Heart left ventricle (tissue), 13 donors: ENCODE measurements around the gene SLC12A3.

Source experiments
- POLR2A ChIP-seq, 2 donors: fragments of 450-650 bp; IDR thresholded peaks; one replicate each; pipeline ENCODE4 v1.6.1; 2017; ENCODE audit warnings: antibody characterized with exemption in 2 of 2, mild to moderate bottlenecking in 2 of 2, moderate library complexity in 2 of 2
- TF ChIP-seq, protein P1 (sequence below), 12 donors: fragments of 200-600 bp; sonication (generic) in 4 of 12; IDR thresholded peaks; one replicate each; pipeline versions ENCODE4 v1.5.0 to v1.8.0; 2018 to 2022; ENCODE audit warnings: antibody characterized with exemption in 12 of 12, mild to moderate bottlenecking in 5 of 12
- donor health status: ischemic (EF 13 %, LVEDD 7.1; RV severe dilation, severe dysfunction).
- donor health status: DM: no; HTN: yes; CAD: no.
- donor health status: DM: no; HTN: no; CAD: no.
- donor health status: ischemic (EF 25% LVEDD 6.9; RV normal size, moderate dysfunction).
- donor health status: ischemic (EF 25% LVEDD 5.7; RV mildly dilated, moderate dysfunction).
- donor health status: ischemic (EF 35%, LVEDD 5.7; RV mildly dilated, moderate dysfunction).
- donor health status: nonischemic (EF 11% LVEDD 7.7; RV severe dilation, severe dysfunction).
- donor health status: DM: yes; HTN: yes; CAD: no.
- donor health status: PGD.
- donor health status: ischemic (EF 29% LVEDD 5.4; RV normal size, mild dysfunction).
- donor health status: nonischemic (EF 23%, LVEDD 6.1; RV moderate dilation, normal function).

DNA sequence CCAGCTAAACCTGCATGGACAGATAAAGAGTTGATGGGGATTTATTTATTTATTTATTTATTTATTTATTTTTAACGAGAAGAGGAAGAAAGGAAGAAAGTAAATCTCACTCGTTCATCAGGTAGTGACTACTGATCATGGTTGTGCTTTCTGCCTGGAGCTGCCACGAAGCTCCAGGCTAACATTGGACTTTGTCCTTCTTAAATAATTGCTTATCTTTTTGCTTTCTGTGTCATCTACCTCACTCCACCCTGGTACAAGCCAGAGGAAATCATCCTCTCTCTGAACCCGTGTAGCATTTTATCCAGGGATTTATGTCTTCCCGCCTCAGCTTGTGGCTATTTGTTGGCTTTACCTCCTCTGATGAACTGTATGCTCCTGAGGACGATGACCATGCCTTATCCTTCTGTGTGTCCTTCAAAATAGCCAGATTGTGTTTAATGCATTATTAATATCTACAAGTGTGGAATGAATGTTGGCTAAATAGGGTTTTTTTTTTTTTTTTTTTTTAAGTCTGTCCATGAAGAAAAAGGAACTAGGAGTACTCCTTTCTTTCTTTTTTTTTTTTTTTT lies 8.0 kb upstream of the SLC12A3 start:
- TF ChIP-seq, protein P1, sequence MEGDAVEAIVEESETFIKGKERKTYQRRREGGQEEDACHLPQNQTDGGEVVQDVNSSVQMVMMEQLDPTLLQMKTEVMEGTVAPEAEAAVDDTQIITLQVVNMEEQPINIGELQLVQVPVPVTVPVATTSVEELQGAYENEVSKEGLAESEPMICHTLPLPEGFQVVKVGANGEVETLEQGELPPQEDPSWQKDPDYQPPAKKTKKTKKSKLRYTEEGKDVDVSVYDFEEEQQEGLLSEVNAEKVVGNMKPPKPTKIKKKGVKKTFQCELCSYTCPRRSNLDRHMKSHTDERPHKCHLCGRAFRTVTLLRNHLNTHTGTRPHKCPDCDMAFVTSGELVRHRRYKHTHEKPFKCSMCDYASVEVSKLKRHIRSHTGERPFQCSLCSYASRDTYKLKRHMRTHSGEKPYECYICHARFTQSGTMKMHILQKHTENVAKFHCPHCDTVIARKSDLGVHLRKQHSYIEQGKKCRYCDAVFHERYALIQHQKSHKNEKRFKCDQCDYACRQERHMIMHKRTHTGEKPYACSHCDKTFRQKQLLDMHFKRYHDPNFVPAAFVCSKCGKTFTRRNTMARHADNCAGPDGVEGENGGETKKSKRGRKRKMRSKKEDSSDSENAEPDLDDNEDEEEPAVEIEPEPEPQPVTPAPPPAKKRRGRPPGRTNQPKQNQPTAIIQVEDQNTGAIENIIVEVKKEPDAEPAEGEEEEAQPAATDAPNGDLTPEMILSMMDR (IDR thresholded peaks at IDR 0.05), result no peak
- no peak for TF ChIP-seq POLR2A (IDR thresholded peaks at IDR 0.05)
